Measurements from ENCODE around the gene ARF4. TPM values are rescaled to one million over a fixed set of nuclear protein-coding genes. Genes with fewer than 3 reads are reported as not detected.

ARF4 gene
- total RNA-seq, 3 donors from 2014 or later = 114 to 164 (median 115) TPM

- DNase-seq (no peak), ATAC-seq (no peak)
- Histone ChIP-seq H3K9me3 (no peaks in the 10 kb centered on the region), H3K36me3 (ENCODE audit: low read depth) (no peaks in the 10 kb centered on the region), H3K4me3 (no peak overlapping the region), H3K4me1 (ENCODE audit: low read depth) (peaks cover 42% of the 10 kb centered on the region)
- intact Hi-C loops (cut with DNase I, micrococcal nuclease) = no loop called here
- TF ChIP-seq, protein P1, sequence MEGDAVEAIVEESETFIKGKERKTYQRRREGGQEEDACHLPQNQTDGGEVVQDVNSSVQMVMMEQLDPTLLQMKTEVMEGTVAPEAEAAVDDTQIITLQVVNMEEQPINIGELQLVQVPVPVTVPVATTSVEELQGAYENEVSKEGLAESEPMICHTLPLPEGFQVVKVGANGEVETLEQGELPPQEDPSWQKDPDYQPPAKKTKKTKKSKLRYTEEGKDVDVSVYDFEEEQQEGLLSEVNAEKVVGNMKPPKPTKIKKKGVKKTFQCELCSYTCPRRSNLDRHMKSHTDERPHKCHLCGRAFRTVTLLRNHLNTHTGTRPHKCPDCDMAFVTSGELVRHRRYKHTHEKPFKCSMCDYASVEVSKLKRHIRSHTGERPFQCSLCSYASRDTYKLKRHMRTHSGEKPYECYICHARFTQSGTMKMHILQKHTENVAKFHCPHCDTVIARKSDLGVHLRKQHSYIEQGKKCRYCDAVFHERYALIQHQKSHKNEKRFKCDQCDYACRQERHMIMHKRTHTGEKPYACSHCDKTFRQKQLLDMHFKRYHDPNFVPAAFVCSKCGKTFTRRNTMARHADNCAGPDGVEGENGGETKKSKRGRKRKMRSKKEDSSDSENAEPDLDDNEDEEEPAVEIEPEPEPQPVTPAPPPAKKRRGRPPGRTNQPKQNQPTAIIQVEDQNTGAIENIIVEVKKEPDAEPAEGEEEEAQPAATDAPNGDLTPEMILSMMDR (IDR thresholded peaks at IDR 0.05) = no peak
Observed at GRCh38 chr3:57594144-57594543, 3.0 kb downstream of the ARF4 start.

DNA sequence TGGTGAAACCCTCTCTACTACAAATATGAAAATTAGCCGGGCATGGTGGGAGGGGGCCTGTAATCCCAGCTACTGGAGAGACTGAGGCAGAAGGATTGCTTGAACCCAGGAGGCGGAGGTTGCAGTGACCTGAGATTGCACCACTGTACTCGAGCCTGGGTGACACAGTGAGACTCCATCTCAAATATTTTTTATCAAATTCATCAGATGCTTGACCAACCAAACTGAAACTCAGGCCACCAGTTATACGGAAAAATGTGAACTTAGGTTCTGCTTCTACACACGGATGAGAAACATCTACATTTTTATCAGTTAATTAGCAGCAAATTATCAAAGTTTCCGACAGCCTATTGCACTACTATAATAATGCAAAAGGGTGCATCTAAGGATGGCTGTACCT, 4.8 kb downstream of the ARF4 start:
- intact Hi-C loops (cut with DNase I, micrococcal nuclease) = no loop called here
- H3K4me1 ChIP-seq (ENCODE audit: low read depth) = peaks cover 35% of the 10 kb centered on the region

DNA sequence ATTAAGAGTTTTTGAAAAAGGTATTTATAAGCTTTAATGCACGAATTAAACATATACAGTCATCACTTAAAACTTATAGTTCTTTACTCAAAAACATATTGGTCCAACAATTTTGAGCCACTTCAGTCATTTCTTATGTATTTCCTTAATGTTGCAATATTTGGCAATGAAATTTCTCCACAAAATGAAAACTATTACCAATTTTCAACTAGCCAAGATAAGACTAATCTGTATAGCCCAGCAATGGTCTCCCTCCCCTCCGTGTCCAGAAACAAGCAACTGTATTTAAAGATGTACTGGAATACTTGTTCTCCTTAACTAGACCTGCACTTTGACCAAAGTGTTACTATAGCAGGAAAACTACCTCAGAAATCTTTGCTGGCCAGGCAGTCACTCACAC, 9.2 kb downstream of the ARF4 start:
- Histone ChIP-seq H3K4me1 (ENCODE audit: low read depth) (peaks cover 32% of the 10 kb centered on the region), H3K4me3 (no peak overlapping the region), H3K36me3 (ENCODE audit: low read depth) (no peaks in the 10 kb centered on the region), H3K9me3 (no peaks in the 10 kb centered on the region)
- intact Hi-C loops (cut with DNase I, micrococcal nuclease) = no loop called here
- DNase-seq (no peak), ATAC-seq (no peak)
- TF ChIP-seq, protein P1 (IDR thresholded peaks at IDR 0.05) = no peak

More for the DNA sequence above, 4.8 kb downstream of the ARF4 start:
- Histone ChIP-seq H3K4me3 (no peak overlapping the region), H3K9me3 (no peaks in the 10 kb centered on the region), H3K36me3 (ENCODE audit: low read depth) (no peaks in the 10 kb centered on the region)
- TF ChIP-seq, protein P1 (IDR thresholded peaks at IDR 0.05) = no peak
- DNase-seq (no peak), ATAC-seq (no peak)

DNA sequence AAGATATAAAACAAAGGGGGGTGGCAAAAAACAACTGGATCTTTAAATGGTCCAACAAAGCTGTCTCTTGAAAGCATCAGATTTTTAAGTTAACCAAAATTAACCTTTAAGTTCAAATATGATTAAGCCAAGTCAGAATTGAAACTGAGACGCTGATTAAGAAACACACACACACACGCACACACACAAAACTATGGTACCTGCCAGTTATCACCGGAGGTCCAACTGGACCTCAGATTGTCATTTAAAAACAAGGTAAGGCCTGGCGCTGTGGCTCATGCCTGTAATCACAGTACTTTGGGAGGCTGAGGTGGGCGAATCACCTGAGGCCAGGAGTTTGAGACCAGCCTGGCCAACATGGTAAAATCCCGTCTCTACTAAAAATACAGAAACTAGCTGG, 10.4 kb downstream of the ARF4 start:
- ATAC-seq = no peak
- Histone ChIP-seq H3K9me3 (no peaks in the 10 kb centered on the region), H3K4me3 (no peak overlapping the region), H3K4me1 (ENCODE audit: low read depth) (peaks cover 24% of the 10 kb centered on the region), H3K36me3 (ENCODE audit: low read depth) (no peaks in the 10 kb centered on the region)
- TF ChIP-seq, protein P1 (IDR thresholded peaks at IDR 0.05) = no peak
- DNase-seq = no peak
- intact Hi-C loops (cut with DNase I, micrococcal nuclease) = no loop called here

DNA sequence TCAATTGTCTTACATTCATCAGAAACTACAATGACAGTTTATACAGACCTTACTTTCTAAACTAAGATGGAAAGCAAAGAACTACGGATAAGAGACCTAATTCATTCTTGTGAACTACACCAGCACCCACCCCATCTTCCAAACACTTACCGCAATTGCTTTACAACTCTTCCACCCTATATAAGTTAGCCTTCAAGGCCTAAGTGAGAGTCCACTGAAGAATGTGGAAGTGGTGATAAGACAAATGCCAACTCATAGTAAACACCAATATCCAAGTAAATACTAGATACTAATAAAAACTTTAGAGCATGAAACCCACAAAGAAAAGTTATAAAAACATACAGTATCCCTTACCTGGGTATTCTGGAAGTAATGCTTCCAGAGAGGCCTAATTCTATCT, 13.6 kb downstream of the ARF4 start:
- Histone ChIP-seq H3K9me3 (no peaks in the 10 kb centered on the region), H3K4me1 (ENCODE audit: low read depth) (peaks cover 39% of the 10 kb centered on the region), H3K36me3 (ENCODE audit: low read depth) (no peaks in the 10 kb centered on the region), H3K4me3 (no peak overlapping the region)
- DNase-seq (no peak), ATAC-seq (peak; percentile 79)
- TF ChIP-seq, protein P1 (IDR thresholded peaks at IDR 0.05) = no peak
- intact Hi-C loops (cut with DNase I, micrococcal nuclease) = no loop called here

Measured in mucosa of descending colon (tissue), 3 donors.